ENCODE data around the gene CA12.

CA12 gene

DNA sequence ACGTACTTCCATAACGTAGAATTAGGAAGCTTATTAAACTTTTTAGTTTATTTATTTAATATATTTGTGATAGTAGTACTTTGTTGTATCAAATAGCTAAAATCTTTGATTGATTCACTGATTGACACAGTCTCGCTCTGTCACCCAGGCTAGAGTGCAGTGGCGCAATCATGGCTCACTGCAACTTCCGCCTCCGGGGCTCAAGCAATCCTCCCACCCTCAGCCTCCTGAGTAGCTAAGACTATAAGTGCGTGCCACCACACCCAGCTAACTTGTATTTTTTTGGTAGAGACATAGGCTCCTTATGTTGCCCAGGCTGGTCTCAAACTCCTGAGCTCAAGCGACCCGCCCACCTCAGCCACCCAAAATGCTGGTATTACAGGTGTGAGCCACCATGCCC is 98.5 kb downstream of the CA12 start:
- Histone ChIP-seq H3K27me3 (no peaks in the 10 kb centered on the region), H3K4me1 (no peaks in the 10 kb centered on the region), H3K4me3 (ENCODE audit: low read depth, low read length) (no peak overlapping the region), H3K36me3 (no peaks in the 10 kb centered on the region), H3K9me3 (no peaks in the 10 kb centered on the region)
- TF ChIP-seq, protein P1, sequence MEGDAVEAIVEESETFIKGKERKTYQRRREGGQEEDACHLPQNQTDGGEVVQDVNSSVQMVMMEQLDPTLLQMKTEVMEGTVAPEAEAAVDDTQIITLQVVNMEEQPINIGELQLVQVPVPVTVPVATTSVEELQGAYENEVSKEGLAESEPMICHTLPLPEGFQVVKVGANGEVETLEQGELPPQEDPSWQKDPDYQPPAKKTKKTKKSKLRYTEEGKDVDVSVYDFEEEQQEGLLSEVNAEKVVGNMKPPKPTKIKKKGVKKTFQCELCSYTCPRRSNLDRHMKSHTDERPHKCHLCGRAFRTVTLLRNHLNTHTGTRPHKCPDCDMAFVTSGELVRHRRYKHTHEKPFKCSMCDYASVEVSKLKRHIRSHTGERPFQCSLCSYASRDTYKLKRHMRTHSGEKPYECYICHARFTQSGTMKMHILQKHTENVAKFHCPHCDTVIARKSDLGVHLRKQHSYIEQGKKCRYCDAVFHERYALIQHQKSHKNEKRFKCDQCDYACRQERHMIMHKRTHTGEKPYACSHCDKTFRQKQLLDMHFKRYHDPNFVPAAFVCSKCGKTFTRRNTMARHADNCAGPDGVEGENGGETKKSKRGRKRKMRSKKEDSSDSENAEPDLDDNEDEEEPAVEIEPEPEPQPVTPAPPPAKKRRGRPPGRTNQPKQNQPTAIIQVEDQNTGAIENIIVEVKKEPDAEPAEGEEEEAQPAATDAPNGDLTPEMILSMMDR (IDR thresholded peaks at IDR 0.05; ENCODE audit: low read depth, low read length), result no peak
- no peak for DNase-seq

DNA sequence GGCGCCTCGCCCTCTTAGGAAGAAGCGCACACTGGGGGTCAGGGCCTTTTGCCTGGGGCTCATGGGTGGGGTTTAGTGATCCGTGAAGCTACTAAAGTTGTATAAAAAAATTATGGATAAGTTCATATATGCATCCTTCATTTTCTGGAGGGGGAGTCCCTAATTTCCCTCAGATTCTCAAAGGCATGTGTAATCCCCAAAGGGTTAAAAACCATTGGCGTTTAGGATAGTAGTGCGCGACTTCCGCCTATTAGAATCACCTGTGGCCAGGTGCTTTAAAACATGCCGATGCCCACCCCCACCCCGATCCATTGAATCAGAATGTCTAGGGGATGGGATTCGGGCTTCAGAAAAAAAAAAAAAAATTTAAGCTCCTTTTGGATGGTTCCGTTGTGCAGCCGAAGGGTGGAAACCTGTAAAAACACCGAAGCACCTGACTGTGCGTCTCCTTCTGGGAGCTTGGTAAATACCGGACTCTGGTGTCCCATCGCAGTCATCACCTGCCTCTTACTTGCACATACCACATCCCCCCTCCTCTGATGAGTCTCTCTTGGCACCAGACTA is 103.7 kb downstream of the CA12 start:
- H3K27me3 ChIP-seq, result no peaks in the 10 kb centered on the region
- H3K9me3 ChIP-seq, result no peaks in the 10 kb centered on the region
- TF ChIP-seq, protein P1 (IDR thresholded peaks at IDR 0.05; ENCODE audit: low read depth, low read length), result no peak
- peak overlapping the region; percentile 57 for H3K4me3 ChIP-seq (ENCODE audit: low read depth, low read length)
- DNase-seq, result no peak
- H3K36me3 ChIP-seq, result no peaks in the 10 kb centered on the region
- no peaks in the 10 kb centered on the region; the same call in 1 of the 2 replicates for H3K4me1 ChIP-seq

DNA sequence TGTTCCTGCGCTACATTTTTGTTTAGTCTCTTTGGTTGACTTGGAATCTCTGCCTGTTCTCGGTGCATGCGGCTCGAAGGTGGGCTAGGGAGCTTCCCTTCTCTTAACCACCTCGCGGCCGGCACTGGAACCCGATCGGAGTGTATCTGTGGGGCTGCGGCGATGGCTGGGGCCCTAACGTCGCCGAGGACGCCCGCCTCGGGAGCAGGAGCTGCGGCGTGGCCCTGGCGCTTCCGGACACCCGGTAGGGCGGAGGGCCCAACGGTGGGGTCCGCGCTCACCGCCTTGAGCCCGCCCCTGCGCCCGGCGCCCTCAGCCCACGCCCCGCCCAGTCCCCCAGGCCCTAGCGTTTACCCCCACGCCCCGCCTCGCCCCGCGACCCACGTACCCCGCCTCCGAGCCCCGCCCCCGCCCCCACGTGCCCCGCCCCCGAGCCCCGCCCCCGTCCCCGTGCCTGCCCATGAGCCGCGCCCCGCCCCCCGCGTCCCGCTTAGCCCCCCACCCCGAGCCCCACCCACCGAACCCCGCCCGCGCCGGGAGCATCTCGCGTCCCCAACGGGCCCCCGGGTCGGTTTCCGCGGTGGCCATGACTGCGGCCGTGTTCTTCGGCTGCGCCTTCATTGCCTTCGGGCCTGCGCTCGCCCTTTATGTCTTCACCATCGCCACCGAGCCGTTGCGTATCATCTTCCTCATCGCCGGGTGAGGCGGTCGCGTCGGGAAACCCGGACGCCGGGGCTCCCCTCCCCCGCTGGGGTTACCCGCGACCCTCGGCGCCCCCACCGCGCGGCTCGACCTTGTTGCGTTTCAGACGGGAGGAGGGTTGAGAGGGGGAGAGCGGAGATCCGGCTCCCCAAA is 104.4 kb downstream of the CA12 start, which contains the start of gene APH1B:
Gene APH1B (plus strand): TSS at position 568 of the 855 bp plus-strand sequence. CDS start 19 bp downstream, at position 587.
- Histone ChIP-seq H3K9me3 (no peaks in the 10 kb centered on the region), H3K4me3 (ENCODE audit: low read depth, low read length) (peak within 1 kb of the TSS; percentile 69), H3K4me1 (no peaks in the 10 kb centered on the region; the same call in 1 of the 2 replicates), H3K36me3 (no peaks in the 10 kb centered on the region), H3K27me3 (no peaks in the 10 kb centered on the region)
- DNase-seq, result peak; percentile 87
- TF ChIP-seq, protein P1 (IDR thresholded peaks at IDR 0.05; ENCODE audit: low read depth, low read length), result no peak

DNA sequence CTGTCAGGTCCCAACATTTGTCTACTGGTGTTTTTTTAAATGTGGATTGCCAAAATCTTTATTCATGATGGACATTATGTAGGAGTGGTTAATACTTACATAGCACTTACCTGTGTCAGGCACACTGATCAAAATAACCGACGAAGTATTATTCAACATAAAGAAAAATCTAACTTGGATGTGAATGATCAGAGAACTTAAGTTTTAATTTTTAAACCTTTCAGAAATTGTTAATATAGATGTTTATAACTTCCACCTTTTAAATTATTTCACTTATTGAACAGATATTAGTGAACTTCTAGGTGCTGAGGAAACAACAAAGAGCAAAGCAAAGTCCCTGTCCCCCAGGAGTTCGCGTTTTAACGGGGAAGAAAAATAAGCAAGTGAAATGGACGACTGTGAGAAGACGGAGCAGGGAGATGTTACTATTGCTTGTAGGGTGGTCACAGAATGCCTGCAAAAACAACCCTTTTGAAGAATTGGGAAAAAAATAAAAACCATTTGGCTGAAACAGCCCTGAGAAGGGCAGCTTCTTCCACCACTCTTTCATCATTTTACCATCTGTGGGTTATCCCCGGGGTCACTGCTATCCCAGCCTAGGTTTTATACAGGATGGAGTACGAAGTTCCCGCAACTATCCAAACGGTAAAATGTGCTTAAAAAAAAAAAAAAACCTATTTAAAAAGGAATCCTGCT is 105.2 kb downstream of the CA12 start:
- H3K27me3 ChIP-seq, result no peaks in the 10 kb centered on the region
- H3K4me1 ChIP-seq, result no peaks in the 10 kb centered on the region; the same call in 1 of the 2 replicates
- TF ChIP-seq, protein P1 (IDR thresholded peaks at IDR 0.05; ENCODE audit: low read depth, low read length), result no peak
- H3K9me3 ChIP-seq, result no peaks in the 10 kb centered on the region
- H3K36me3 ChIP-seq, result no peaks in the 10 kb centered on the region
- H3K4me3 ChIP-seq (ENCODE audit: low read depth, low read length), result peak overlapping the region; percentile 69
- no peak for DNase-seq

DNA sequence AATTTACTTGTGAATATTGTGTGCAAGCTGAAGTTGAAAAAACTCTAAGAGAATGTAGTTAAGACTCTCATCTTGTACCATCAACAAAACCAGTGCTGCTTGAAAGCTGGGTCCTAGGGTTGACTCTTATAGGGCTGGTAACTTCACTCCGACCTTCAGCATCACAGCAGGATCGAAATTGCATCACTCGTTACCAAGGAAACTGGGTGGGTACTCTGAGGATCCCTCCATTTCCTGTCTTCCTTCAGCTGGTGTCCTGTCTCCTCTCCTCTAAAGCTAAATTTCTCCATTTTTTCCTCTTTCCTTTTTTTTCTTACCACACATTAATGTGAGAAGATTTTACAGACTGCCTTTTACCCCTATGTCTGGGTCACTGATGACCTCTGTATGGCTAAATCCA is 107.2 kb downstream of the CA12 start:
- no peak overlapping the region for H3K4me3 ChIP-seq (ENCODE audit: low read depth, low read length)
- TF ChIP-seq, protein P1 (IDR thresholded peaks at IDR 0.05; ENCODE audit: low read depth, low read length), result no peak
- H3K9me3 ChIP-seq, result no peaks in the 10 kb centered on the region
- no peaks in the 10 kb centered on the region; the same call in 1 of the 2 replicates for H3K4me1 ChIP-seq
- no peaks in the 10 kb centered on the region for H3K36me3 ChIP-seq
- no peak for DNase-seq
- H3K27me3 ChIP-seq, result no peaks in the 10 kb centered on the region
